Left ventricle myocardium superior (tissue), 1 donor: ENCODE data around the gene SH3PXD2A. TPM values are rescaled to one million over a fixed set of nuclear protein-coding genes. Genes with fewer than 3 reads are reported as not detected.

Experiments
- ATAC-seq: fragments of 200-7000 bp; cut with Tn5 transposase; one replicate; pipeline ENCODE4 v1.9.1; 2020; ENCODE audit warnings: mild to moderate bottlenecking, moderate library complexity
- DNase-seq: peaks from one replicate; pipeline ENCODE4 v3.0.0-alpha.2; 2020
- intact Hi-C: fragments of 100-400 bp; cut with micrococcal nuclease; formaldehyde crosslinking; loops from one replicate; pipeline ENCODE4 v1.11.0; 2022
- total RNA-seq: library from RNA; stranded (reverse); fragmentation: NEBNext Ultra II Directional; extraction: Animal tissue kit (Norgen Biotek cat#: 25700); gene quantifications from one replicate; pipeline ENCODE4 v1.2.1, GENCODE V29; 2021
- donor health status: DM: no; HTN: yes; CAD: no; lungs with severe emphysema.

SH3PXD2A gene
- total RNA-seq, 1 donor from 2014 or later = 28.6 TPM

DNA sequence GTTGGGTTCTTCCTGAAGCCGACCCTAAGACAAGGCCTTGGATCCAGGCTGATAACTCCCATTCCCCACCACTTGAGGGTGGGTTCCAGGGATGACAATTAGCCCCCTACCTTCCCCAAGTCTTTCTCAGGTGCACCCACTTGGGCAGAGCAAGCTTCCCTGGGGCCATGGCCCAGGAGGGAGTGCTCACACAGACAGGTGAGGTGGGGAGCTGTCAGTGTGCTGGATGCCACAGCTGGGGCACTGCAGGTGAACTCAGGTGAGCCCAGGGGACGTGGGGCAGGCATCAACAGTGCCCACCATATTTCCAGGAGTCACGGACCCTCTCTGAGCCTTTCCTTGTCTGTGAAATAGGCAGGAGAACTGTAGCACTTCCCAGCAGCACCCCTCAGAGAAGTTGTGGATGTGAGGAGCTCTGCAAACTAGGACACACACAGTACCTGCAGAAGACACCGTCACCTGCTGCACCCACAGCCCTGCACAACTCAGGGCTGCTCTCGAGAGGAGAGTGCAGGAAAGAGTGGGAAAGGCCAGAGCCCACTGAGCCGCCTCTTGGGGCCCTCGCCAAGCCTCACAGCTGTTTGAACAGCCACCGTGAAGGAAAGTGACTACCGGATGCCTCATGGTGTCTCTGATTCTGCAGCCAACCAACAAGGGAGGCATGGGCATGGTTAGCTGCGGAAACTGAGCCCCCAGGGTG, 17.9 kb downstream of the SH3PXD2A start:
- intact Hi-C loops = no loop called here
- DNase-seq = peak; percentile 20
- ATAC-seq = no peak

DNA sequence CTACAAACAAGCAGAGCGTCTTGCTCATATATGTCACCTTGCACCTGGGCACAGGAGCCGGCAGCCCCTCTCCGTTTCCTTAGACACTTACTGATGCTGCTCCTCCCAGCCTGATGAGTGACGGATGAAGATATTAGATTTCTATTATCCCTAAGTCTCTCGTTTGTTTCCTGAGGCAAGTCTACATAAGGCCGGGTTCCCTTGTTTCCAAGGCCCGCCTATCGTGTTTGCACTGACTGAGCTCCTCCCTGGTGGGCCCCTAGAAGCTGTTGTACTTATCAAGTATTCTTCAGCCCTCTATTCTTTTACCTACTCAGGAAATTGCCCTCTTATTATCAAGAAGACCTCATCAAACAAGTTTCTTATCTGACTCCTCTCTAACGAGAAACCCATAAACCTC, 18.5 kb downstream of the SH3PXD2A start:
- intact Hi-C loops = no loop called here
- DNase-seq (no peak), ATAC-seq (no peak)

DNA sequence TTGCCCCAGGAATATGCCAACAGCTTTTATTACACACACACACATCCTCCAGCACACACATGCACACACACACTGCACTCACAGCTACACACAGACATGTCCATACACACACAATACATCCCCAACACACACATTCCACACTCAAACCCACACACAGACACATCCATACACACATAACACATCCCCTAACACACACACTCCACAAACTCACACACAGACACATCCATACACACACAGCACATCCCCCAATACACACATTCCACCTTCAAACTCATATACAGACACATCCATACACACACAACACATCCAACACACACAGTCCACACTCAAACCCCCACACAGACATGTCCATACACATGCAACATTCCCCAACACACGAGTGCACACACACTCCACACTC, 19.1 kb downstream of the SH3PXD2A start:
- ATAC-seq = no peak
- no peak for DNase-seq
- intact Hi-C loops = no loop called here

DNA sequence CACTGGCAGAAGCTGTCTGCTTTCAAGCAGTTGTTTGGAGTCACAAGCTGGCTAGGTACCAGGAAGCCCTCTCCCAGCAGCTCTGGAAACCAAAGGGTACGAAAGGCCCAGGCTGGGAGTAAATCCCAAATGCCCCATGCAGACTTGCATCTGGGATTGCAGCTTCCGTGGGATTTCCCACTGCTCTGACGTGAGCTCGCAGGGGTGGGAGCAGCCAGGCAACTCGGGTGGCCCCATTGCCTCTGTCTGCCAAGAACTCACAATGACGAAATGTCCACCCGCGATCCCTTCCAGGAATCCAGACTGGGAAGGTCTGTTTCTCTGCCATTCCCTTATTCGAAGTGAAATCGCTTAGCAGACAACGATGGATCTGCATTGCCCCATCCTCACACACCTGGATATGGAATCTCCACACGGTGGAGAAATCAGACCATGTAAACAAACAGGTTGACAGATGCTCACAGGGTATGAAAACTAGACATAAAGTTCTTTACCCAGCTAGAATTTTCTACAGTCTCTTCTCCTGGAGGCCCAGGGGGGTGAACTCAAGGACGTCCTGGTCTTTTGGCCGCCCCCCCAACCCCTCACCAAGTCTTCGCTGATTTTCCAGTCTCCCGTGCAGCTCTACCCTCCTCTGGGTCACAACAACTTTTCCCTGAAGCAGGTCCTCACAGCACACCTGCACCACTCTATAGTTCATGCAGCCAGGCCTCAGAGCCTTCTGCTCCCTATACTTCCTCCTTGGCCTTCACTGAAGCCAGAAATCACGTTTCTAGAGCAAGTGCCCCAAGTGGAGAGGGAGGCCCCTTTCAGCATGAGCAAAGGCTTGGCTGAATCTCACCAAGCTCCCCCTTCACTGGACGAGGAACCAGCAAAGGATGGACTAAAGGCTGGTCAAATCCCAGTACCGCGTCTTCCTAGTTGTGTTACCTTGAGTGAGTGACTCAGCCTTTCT, 20.0 kb downstream of the SH3PXD2A start:
- intact Hi-C loops = no loop called here
- peak; percentile 67 for ATAC-seq
- peak; percentile 84 for DNase-seq

DNA sequence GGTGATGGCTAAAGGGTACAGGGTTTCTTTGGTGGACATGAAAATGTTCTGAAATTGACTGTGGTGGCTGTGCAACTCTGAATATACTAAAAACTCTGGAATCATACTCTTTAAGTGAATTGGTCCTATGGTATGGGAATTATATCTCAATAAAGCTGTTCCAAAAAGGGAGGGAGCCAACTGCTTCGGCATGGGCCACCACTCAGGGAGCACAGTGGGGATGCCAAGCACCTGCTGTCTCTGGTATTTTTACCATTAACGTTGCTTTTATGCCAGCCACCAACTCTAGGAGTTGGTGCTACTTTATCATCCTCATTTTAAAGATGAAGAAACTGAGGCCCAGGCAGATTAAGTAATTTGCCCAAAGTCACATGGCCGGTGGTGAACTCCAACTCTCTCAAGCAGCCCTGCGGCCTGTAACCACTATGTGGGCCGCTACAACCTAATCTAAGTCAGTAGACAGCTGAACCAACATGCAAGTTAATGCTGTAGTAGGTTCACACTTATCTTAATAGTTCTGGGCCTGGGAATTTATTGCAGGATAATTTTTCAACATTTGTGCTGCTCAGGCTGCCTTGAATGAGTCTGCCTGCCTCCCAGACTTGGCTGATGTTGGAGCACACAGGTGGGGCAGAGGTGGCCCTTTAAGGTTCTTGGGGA, 20.8 kb downstream of the SH3PXD2A start:
- DNase-seq (no peak), ATAC-seq (peak; percentile 14)
- intact Hi-C loops = no loop called here

DNA sequence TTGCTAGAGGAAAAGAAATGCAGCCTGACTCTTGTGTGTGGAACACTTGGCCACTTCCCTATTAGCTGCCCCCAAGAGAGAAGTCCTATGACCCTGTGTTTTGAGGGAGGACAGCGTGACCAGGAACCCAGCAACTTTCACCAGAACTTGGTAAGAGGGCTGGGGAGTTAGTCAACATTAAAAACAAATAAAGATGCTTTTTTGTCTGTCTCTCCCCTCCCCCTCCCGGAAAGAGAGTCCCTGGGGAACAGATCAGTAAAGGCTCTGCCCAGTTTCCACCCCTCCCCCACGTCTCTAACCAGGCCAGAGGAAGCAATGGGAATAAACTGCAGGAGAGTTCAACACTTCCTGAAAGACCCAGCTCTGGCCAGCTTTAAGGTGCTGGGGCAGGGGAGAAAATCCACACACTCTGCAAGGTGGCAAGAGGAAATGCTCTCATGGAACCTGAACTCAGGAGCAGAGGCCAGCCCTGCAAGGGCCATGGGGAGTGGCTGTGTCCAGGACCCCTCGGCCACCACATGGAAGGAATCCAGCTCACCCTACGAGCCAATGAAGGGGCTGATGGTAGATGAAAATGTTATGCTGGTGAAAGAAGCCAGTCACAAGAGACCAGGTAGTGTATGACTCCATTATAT, 21.5 kb downstream of the SH3PXD2A start:
- peak; percentile 67 for ATAC-seq
- intact Hi-C loops = no loop called here
- peak; percentile 63 for DNase-seq

DNA sequence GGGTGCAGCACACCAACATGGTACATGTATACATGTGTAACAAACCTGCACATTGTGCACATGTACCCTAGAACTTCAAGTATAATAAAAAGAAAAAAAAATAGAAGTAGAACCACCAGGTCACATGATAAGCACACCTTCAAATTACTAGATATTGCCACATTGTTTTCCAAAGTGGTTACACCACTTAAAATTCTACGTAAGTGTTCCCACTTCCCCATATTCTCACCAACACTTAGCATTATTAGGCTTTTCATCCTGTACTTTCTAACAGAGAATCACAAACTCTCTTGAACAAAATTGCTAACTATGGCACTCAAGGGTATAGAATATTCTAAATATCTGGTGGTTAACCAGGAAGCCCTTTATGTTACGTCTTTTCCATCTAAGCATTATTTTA, 22.6 kb downstream of the SH3PXD2A start:
- DNase-seq = no peak
- ATAC-seq = no peak
- intact Hi-C loops = no loop called here

DNA sequence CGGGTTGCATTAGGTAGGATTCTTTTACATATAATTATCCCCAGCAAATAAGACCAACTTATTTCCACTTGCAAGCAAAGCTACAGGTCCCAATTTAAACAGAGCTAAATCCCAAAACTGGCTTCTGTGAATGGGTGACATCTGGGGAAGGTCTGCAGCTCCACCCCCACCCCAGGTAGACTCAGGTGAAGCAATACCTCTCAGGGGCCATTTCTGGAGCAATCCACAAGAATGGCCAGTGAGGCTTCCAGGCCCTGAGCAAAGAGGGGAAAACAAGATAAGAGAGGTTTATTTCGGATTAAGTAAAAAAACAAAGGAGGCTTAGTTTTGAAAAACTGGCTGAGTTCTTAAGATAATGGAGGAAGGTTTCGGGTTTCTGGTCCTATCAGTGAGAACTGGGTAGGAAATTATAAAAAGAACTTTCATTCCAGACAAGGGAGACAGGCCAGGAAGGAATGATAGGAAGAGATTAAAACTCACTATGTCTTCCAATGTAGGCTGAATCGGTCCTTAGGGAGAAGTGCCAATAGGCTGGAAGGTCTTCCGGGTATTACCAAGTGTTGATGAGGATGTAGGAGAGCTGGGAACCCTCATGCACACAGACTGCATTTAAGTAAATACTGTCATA, 25.4 kb downstream of the SH3PXD2A start:
- ATAC-seq (no peak), DNase-seq (no peak)
- intact Hi-C loops = no loop called here

DNA sequence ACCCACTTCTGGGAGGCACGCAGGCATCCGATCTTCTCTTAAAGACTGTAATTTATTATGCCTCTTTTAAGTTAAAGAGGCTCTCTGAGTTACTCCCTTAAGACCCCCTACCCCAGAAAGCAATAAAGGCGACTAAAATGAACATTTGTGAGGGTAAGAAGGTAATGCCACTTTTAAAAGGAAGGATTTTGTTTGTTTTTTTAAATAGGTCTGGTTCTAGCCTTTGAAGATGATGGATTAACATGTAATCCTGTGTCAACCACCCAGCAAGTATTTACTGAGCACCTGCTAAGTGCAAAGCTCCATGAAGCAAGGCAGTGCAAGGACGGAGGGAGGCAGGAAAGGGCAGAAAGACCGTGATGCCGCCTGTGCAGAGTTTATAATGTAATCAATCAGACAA, 26.1 kb downstream of the SH3PXD2A start:
- ATAC-seq (no peak), DNase-seq (no peak)
- intact Hi-C loops = no loop called here

DNA sequence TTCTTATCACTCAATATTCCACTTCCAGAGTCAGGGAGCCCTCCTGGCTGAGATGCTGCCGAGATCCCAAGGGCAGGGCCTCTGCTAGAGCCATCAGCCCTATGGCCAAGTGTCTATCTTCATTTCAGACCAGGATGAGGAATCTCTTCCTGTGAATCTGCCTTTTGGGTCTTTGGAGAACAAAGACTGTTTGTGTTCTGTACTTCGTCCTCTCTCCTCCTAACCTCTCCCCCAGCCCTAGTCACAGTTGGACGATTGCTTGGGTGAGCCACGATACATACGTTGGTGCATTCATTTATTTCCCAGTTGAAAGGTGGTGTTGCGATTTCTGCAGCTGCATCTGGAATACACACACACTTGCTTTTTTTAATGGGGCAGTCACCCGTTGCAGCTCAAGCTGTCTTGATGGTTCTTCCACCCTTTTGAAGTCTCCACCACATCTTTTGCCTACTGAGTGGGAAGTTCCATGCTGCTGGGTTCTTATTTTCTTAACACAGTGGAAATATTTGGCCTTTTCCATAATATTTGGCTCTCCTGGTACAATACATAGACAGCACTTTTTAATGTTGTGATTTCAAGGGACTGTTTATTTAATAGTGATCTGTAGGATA, 26.7 kb downstream of the SH3PXD2A start:
- intact Hi-C loops = no loop called here
- no peak for DNase-seq
- ATAC-seq = no peak

DNA sequence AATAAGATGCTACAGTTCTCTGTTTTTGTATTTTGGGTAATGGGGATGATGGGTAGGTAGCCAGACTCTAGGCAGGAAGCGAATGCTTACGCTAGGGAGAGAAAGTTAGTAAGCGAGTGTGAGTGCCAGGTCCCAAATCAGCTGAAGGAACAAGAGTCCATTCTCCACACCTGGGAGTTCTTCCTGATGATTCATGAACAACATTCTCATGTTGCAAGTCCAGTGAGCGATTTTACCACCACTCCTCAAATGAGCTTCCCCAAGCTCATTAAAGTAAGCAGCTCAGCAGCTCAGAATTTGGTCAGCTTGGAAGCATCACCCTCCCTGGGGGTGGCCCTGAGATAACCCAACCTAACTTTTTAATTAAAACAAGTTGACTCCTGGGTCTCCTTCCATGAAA, 27.3 kb downstream of the SH3PXD2A start:
- ATAC-seq (no peak), DNase-seq (no peak)
- intact Hi-C loops = no loop called here

DNA sequence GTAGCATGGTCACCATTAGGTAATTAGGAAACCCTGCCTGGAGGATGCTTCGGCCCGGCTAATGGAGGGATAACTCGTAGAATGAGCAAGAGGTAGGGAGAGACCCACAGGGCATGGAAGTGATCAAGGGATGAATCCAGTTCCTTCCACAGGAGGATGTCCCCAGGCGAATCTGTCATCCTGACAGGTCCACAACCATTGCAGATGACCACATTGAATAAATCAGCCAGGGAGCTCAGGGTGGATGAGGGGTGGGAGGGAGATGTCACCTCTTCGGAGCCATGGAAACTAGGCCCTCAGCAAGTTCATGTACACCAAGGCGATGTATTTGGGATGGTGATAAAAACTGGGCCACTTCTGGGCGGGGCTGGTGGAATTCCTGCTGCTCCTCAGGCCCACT, 28.5 kb downstream of the SH3PXD2A start:
- DNase-seq = no peak
- intact Hi-C loops = no loop called here

DNA sequence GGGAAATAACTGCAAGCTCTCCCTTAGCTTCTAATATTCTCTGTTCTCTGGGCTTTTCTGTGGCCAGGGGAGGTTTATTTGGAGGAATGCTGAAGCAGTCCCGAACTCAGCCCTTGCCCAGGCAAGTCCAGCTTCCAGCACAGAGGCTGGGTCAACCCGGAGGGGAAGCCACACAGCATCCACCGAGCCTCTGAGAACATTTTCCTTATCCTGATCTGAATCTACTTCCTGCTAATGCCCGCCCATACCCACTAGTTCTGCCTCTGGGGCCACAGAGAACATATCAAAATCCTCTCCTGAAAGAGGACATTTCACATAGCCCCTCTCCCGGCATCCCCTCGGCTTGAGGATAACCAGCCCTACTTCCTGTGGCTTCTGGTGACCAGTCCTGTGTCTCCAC, 31.1 kb downstream of the SH3PXD2A start:
- intact Hi-C loops = no loop called here
- DNase-seq (no peak), ATAC-seq (no peak)

More for the DNA sequence above, 28.5 kb downstream of the SH3PXD2A start:
- ATAC-seq = no peak

DNA sequence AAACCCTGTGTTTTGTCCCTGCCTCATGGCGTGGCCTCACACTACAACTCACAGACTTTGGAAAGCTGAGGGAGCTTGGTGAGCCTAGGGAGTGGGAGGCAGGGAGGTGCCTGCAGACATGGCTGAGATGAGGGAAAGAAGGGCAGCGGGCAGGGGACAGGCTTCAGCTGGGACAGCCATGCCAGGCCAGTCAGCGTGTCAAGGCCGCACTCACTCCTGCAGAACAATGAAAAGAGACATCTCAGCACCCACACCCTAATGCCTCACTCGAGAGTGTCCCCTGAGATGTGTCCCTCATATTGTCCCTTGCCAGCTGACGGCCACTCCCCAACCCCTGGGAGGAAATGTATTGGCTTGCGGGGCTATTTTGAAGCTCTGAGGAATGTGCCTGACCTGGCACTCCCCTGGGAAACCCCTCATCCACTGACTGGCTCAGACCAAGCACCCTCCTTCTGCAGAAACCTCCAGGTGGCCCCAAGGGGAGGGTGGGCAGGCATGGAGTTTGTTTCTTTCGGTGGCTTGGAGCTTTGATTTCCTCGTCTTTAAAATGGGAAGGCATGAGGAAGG, 31.6 kb downstream of the SH3PXD2A start:
- intact Hi-C loops = no loop called here

DNA sequence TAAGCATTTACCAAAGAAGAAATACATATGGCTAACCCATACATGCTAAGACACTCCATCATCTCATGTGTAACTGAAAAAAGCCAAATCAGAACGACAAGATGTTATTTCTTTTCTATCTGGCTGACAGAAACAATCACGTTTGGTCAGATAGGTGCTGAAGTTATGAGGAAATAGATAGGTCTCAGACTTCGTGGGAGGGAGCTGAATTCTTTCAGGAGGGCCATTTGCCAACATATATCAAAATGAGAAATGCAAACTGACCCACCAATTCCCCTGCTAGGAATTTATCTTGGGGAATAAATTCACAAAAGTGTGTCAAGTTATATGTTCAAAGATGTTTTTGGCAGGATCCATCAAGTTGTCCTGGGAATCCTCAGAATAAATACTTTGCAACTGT, 32.6 kb downstream of the SH3PXD2A start:
- ATAC-seq (no peak), DNase-seq (no peak)
- intact Hi-C loops = no loop called here

More for the DNA sequence above, 31.6 kb downstream of the SH3PXD2A start:
- no peak for DNase-seq
- no peak for ATAC-seq

DNA sequence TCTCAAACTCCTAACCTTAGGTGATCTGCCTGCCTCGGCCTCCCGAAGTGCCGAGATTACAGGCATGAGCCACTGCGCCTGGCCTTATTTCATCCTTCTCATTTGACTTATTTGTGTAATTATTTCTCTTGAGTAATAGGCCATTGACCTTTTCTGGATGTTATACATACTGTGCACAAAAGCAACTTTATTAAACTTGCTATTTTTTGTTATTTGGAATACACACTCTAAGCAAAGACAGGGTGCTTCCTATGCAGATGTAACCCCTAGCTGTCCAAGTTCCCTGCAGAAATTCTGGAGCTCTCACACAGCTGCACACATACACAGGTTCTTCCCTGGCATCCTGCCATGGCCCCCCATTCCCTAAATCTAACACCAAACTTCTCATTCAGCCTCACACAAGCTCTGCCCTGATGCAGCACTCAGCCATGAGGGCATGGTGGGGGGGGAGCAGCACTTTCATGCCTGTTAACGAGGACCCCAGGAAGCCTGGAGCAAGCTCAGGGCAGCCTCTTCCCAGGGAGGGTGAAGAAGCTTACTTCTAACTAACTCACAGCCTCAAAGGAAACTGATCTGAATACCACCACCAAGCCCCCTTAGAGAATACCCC, 33.2 kb downstream of the SH3PXD2A start:
- no peak for ATAC-seq
- peak; percentile 23 for DNase-seq
- intact Hi-C loops = no loop called here

DNA sequence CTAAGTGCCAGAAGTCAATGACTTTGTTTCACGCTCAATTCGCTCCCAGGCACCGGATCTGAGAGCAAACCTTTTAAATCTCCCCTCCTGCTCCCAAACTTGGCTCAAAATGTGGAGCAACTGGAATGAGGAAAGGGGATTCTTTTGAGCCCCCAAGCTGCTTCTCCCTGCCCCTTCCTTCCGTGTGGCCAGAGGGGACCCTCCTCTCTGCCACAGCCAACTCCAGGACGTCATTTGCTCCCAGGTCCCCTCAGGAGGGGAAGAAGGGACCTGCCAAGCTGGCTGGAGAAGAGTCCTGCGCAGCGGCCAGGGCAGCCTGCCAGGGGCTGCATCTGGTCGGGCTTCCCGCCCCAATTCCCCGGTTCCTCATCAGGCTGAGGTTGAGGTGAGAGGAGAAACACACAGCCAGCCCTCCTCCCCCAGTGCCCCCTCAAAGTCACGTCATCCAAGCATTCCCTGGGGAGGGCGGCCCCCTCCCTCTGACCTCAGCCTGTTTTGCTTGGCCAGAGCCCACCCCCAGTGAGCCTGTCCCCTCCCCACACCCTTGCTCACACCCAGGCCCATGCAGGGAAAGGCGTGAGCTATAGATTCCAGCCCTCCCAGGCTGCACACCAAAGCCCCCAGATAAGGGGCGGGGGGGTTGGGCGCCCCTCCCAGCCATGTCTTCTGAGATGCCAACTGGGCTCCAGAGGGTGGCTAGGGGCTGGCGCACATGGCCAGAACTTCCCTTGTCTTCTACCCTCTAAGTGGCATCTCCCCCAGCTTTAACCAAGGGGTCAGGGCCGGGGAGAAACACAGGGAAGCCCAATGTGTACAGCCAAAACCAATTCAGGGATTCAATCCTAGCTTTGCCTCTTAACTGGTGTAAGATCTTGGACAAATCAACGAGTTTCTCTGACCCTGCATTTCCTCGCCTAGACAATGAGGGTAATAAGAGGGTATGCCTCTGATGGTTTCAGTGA, 35.0 kb downstream of the SH3PXD2A start:
- DNase-seq (peak; percentile 93), ATAC-seq (peak; percentile 88)
- intact Hi-C loops = no loop called here
